Endodermal cell (in vitro differentiated cells): Measurements from ENCODE around the gene KCNB1. TPM values are rescaled to one million over a fixed set of nuclear protein-coding genes. Genes with fewer than 3 reads are reported as not detected.

Experiments
- DNase-seq: peaks from one replicate; pipeline ENCODE4 v3.0.0-alpha.2; 2017
- H3K27ac ChIP-seq: 2 replicates; pipeline ENCODE4 v1.5.1; 2013; ENCODE audit warnings: mild to moderate bottlenecking, low read depth, low read length, moderate library complexity
- H3K27me3 ChIP-seq: 2 replicates; pipeline ENCODE4 v1.6.1; 2013; ENCODE audit warnings: mild to moderate bottlenecking, low read length, moderate library complexity; ENCODE audit not compliant: insufficient read depth, control insufficient read depth, poor library complexity, severe bottlenecking
- H3K36me3 ChIP-seq: 2 replicates; pipeline ENCODE4 v1.7.0; 2013; ENCODE audit warnings: mild to moderate bottlenecking, low read length, moderate library complexity; ENCODE audit not compliant: control insufficient read depth, insufficient read depth
- H3K4me1 ChIP-seq: one replicate; pipeline ENCODE4 v1.7.0; 2013; ENCODE audit warnings: low read length; ENCODE audit not compliant: control insufficient read depth, insufficient read depth
- H3K4me3 ChIP-seq: 2 replicates; pipeline ENCODE4 v1.5.1; 2013; ENCODE audit warnings: mild to moderate bottlenecking, low read length, moderate library complexity
- H3K9ac ChIP-seq: 2 replicates; pipeline ENCODE4 v1.6.1; 2013; ENCODE audit warnings: mild to moderate bottlenecking, low read length, moderate library complexity; ENCODE audit not compliant: poor library complexity, severe bottlenecking; ENCODE audit errors: extremely low read depth
- H3K9me3 ChIP-seq: 2 replicates; pipeline ENCODE4 v1.6.1; 2013; ENCODE audit warnings: mild to moderate bottlenecking, low read length, moderate library complexity; ENCODE audit not compliant: control insufficient read depth
- H3K27ac Mint-ChIP-seq: 2 replicates; pipeline ENCODE4 v1.8.0; 2020; ENCODE audit warnings: mixed read lengths
- H3K27me3 Mint-ChIP-seq: 2 replicates; pipeline ENCODE4 v1.8.0; 2021; ENCODE audit warnings: mild to moderate bottlenecking, mixed read lengths; ENCODE audit not compliant: insufficient read depth
- H3K36me3 Mint-ChIP-seq: 2 replicates; pipeline ENCODE4 v1.8.0; 2020; ENCODE audit warnings: low read depth, mixed read lengths
- H3K4me1 Mint-ChIP-seq: 2 replicates; pipeline ENCODE4 v1.8.0; 2020; ENCODE audit warnings: mixed read lengths
- H3K4me3 Mint-ChIP-seq: 2 replicates; pipeline ENCODE4 v1.8.0; 2020; ENCODE audit warnings: mild to moderate bottlenecking, moderate library complexity, mixed read lengths
- H3K9me3 Mint-ChIP-seq: 2 replicates; pipeline ENCODE4 v1.8.0; 2020; ENCODE audit warnings: mild to moderate bottlenecking, mixed read lengths
- CTCF ChIP-seq: fragments of 200-600 bp; sonication (generic); conservative IDR thresholded peaks from 2 replicates; pipeline ENCODE4 v1.5.0; 2021; ENCODE audit warnings: antibody characterized with exemption, mild to moderate bottlenecking
- WGBS, 2 experiments: methylation state at CpG; one replicate each; pipeline versions ENCODE4 v1.1.5 to v1.1.7; 2013; ENCODE audit warnings: missing lambda C conversion rate in 2 of 2, mixed read lengths in 1 of 2; ENCODE audit not compliant: insufficient coverage in 1 of 2, insufficient read length in 1 of 2; 5-methylcytosine and 5-hydroxymethylcytosine counted together
- total RNA-seq, 2 donors: library from RNA; stranded (reverse); fragmentation: NEBNext Ultra II Directional in 1 of 2; extraction: Animal tissue kit (Norgen Biotek cat#: 25700) in 1 of 2; gene quantifications; 2 replicates in 1 of 2; 3 replicates in 1 of 2; pipeline ENCODE4 v1.2.1, GENCODE V29; 2021

The KCNB1 gene
- total RNA-seq, 2 donors from 2014 or later, result 0.46 to 0.84 TPM

GRCh38 chr20:49420292-49420691 is 62.2 kb downstream of the KCNB1 start:
- no peak for TF ChIP-seq CTCF
- H3K9ac ChIP-seq, result no peak overlapping the region
- whole genome bisulfite sequencing, 2 experiments, result 90 to 100% methylated on average over 1 of the region's 1 CpG
- H3K4me3 Mint-ChIP-seq, result no peak overlapping the region
- DNase-seq, result no peak
- H3K36me3 ChIP-seq, result no peaks in the 10 kb centered on the region
- H3K27me3 Mint-ChIP-seq, result no peaks in the 10 kb centered on the region
- no peaks in the 10 kb centered on the region for H3K9me3 ChIP-seq
- no peak overlapping the region for H3K27ac Mint-ChIP-seq
- H3K9me3 Mint-ChIP-seq, result no peaks in the 10 kb centered on the region
- H3K36me3 Mint-ChIP-seq, result no peaks in the 10 kb centered on the region
- H3K27ac ChIP-seq, result no peak overlapping the region
- H3K4me1 ChIP-seq, result peaks cover 10% of the 10 kb centered on the region
- H3K27me3 ChIP-seq, result no peaks in the 10 kb centered on the region
- H3K4me1 Mint-ChIP-seq, result peaks cover 10% of the 10 kb centered on the region
- no peak overlapping the region for H3K4me3 ChIP-seq

GRCh38 chr20:49419785-49420184 is 62.7 kb downstream of the KCNB1 start:
- peaks cover 10% of the 10 kb centered on the region for H3K4me1 Mint-ChIP-seq
- Histone ChIP-seq H3K4me3 (no peak overlapping the region), H3K27me3 (no peaks in the 10 kb centered on the region), H3K4me1 (peaks cover 10% of the 10 kb centered on the region), H3K9me3 (no peaks in the 10 kb centered on the region), H3K27ac (no peak overlapping the region), H3K9ac (no peak overlapping the region), H3K36me3 (no peaks in the 10 kb centered on the region)
- H3K4me3 Mint-ChIP-seq, result no peak overlapping the region
- H3K27me3 Mint-ChIP-seq, result no peaks in the 10 kb centered on the region
- no peak overlapping the region for H3K27ac Mint-ChIP-seq
- no peaks in the 10 kb centered on the region for H3K36me3 Mint-ChIP-seq
- DNase-seq, result no peak
- H3K9me3 Mint-ChIP-seq, result no peaks in the 10 kb centered on the region
- 81 to 100% methylated on average over 1 of the region's 1 CpG for WGBS, 2 experiments
- no peak for TF ChIP-seq CTCF

- Histone ChIP-seq H3K4me3 (no peak overlapping the region), H3K27ac (no peak overlapping the region), H3K9me3 (no peaks in the 10 kb centered on the region), H3K4me1 (peaks cover 10% of the 10 kb centered on the region), H3K27me3 (no peaks in the 10 kb centered on the region), H3K36me3 (no peaks in the 10 kb centered on the region), H3K9ac (no peak overlapping the region)
- H3K27me3 Mint-ChIP-seq, result no peaks in the 10 kb centered on the region
- peaks cover 10% of the 10 kb centered on the region for H3K4me1 Mint-ChIP-seq
- no peaks in the 10 kb centered on the region for H3K9me3 Mint-ChIP-seq
- no peak for DNase-seq
- no peak overlapping the region for H3K4me3 Mint-ChIP-seq
- no peak overlapping the region for H3K27ac Mint-ChIP-seq
- 98 to 99% methylated on average over 5 to 7 of the region's 7 CpGs for WGBS, 2 experiments
- no peaks in the 10 kb centered on the region for H3K36me3 Mint-ChIP-seq
- no peak for TF ChIP-seq CTCF
Measured at GRCh38 chr20:49418809-49419208, 63.7 kb downstream of the KCNB1 start.
